Esophagus muscularis mucosa (tissue), 4 donors: Measurements from ENCODE around the gene WWOX. TPM values are rescaled to one million over a fixed set of nuclear protein-coding genes. Genes with fewer than 3 reads are reported as not detected.

Source experiments
- DNase-seq: peaks from one replicate; pipeline ENCODE4 v3.0.0-alpha.2; 2017; ENCODE audit errors: extremely low spot score
- H3K27ac ChIP-seq, 4 donors: fragments of 200-600 bp; sonication (generic); replicated peaks in 1 of 4; 1 replicate in 3 of 4; 2 replicates in 1 of 4; pipeline ENCODE4 v1.5.1; 2016 to 2019; ENCODE audit warnings: mild to moderate bottlenecking in 1 of 4
- H3K27me3 ChIP-seq, 4 donors: fragments of 200-600 bp; sonication (generic); one replicate each; pipeline versions ENCODE4 v1.5.1 to v1.6.0; 2016 to 2019
- H3K36me3 ChIP-seq, 4 donors: fragments of 200-600 bp; sonication (generic); one replicate each; pipeline ENCODE4 v1.5.1; 2016 to 2019
- H3K4me1 ChIP-seq, 4 donors: fragments of 200-600 bp; sonication (generic); one replicate each; pipeline ENCODE4 v1.5.1; 2016 to 2019
- H3K4me3 ChIP-seq, 4 donors: fragments of 200-600 bp; sonication (generic); 1 replicate in 2 of 4; 2 replicates in 2 of 4; pipeline ENCODE4 v1.5.1; 2016 to 2019; ENCODE audit warnings: mild to moderate bottlenecking in 4 of 4, moderate library complexity in 1 of 4
- H3K9me3 ChIP-seq, 4 donors: fragments of 200-600 bp; sonication (generic); 1 replicate in 3 of 4; 2 replicates in 1 of 4; pipeline ENCODE4 v1.5.1; 2016 to 2019
- EP300 ChIP-seq: sonication (generic); formaldehyde crosslinking; IDR thresholded peaks from one replicate; pipeline ENCODE4 v1.6.1; 2017; ENCODE audit warnings: antibody characterized with exemption
- POLR2A ChIP-seq: fragments of 450-650 bp; IDR thresholded peaks from one replicate; pipeline ENCODE4 v1.6.1; 2017; ENCODE audit warnings: antibody characterized with exemption, moderate library complexity, mild to moderate bottlenecking, low read depth
- POLR2AphosphoS5 ChIP-seq, 2 donors: sonication (generic); formaldehyde crosslinking; IDR thresholded peaks; one replicate each; pipeline ENCODE4 v1.6.1; 2017; ENCODE audit warnings: antibody characterized with exemption in 2 of 2
- WGBS: methylation state at CpG from one replicate; pipeline ENCODE4 v1.1.5; 2018; 5-methylcytosine and 5-hydroxymethylcytosine counted together
- intact Hi-C: fragments of 100-400 bp; cut with DNase I; formaldehyde crosslinking; loops from one replicate; pipeline ENCODE4 v1.15.1; 2023
- total RNA-seq, 4 donors: library from RNA; depleted of rRNA; stranded (reverse); fragments of >200 nt; gene quantifications; one replicate each; pipeline versions ENCODE4 v1.1.0 to v1.2.1, GENCODE V29; 2016
- TF ChIP-seq, protein P1 (sequence below), 3 experiments: fragments of 200-600 bp in 2 of 3; fragments of 450-650 bp in 1 of 3; sonication (generic) in 2 of 3; IDR thresholded peaks; one replicate each; pipeline ENCODE4 v1.5.1; 2017 to 2019; ENCODE audit warnings: antibody characterized with exemption in 3 of 3, mild to moderate bottlenecking in 2 of 3, moderate library complexity in 1 of 3

Gene WWOX
- total RNA-seq, 4 donors from 2014 or later, result 14.4 to 27.8 (median 15.4) TPM

DNA sequence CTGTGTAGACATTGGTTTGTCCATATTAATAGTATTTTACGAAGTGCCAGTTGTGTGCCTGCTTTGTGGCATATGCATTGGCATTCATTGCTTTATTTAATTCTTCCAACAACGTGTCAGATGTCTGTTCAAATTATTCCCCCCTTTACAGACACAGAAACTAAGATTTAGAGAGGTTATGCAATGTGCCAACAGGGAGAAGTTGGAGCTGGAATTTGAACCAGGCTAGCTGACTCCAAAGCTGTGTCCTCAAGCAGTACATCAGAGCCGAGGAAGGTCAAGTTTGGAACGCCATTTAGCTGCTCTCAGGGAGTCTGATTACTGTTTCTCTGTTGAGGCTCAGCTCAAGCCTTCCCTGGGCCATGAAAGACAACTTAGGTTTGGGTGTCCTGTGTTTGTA is 232.3 kb downstream of the WWOX start:
- Histone ChIP-seq H3K27ac (no peak overlapping the region), H3K9me3 (no peaks in the 10 kb centered on the region), H3K4me3 (no peak overlapping the region), H3K36me3 (no peaks in the 10 kb centered on the region), H3K27me3 (no peaks in the 10 kb centered on the region), H3K4me1 (no peaks in the 10 kb centered on the region)
- 90% methylated on average over 4 of the region's 4 CpGs for WGBS
- TF ChIP-seq POLR2AphosphoS5 (IDR thresholded peaks at IDR 0.05) (no peak), POLR2A (no peak)
- intact Hi-C loops, result no loop called here
- no peak for DNase-seq

DNA sequence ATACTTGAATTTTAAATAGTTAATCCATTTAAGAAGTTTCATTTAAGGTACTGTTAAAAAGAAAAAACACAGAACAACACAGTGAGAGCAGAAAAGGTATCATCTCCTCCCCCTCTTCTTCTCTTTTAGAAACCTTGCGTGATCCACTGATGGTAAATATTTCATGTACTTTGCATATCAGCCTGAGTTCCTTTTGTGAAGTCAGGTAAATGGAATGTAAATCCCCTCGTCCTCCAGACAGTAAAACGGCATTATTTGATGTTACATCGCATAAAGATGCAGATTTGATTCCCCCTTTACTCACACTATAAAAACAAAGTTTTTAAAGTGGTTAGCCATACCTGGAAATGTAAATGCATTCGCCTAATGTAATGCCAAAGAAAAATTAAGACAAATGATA is 234.4 kb downstream of the WWOX start:
- no peaks in the 10 kb centered on the region for H3K27me3 ChIP-seq
- no peak for DNase-seq
- H3K4me1 ChIP-seq, result no peaks in the 10 kb centered on the region
- TF ChIP-seq, protein P1, sequence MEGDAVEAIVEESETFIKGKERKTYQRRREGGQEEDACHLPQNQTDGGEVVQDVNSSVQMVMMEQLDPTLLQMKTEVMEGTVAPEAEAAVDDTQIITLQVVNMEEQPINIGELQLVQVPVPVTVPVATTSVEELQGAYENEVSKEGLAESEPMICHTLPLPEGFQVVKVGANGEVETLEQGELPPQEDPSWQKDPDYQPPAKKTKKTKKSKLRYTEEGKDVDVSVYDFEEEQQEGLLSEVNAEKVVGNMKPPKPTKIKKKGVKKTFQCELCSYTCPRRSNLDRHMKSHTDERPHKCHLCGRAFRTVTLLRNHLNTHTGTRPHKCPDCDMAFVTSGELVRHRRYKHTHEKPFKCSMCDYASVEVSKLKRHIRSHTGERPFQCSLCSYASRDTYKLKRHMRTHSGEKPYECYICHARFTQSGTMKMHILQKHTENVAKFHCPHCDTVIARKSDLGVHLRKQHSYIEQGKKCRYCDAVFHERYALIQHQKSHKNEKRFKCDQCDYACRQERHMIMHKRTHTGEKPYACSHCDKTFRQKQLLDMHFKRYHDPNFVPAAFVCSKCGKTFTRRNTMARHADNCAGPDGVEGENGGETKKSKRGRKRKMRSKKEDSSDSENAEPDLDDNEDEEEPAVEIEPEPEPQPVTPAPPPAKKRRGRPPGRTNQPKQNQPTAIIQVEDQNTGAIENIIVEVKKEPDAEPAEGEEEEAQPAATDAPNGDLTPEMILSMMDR (IDR thresholded peaks at IDR 0.05), result no peak
- TF ChIP-seq EP300 (no peak), POLR2AphosphoS5 (IDR thresholded peaks at IDR 0.05) (no peak), POLR2A (no peak)
- intact Hi-C loops, result no loop called here
- H3K36me3 ChIP-seq, result no peaks in the 10 kb centered on the region
- no peak overlapping the region for H3K27ac ChIP-seq
- no peaks in the 10 kb centered on the region for H3K9me3 ChIP-seq
- 75% methylated on average over 5 of the region's 5 CpGs for WGBS
- H3K4me3 ChIP-seq, result no peak overlapping the region

DNA sequence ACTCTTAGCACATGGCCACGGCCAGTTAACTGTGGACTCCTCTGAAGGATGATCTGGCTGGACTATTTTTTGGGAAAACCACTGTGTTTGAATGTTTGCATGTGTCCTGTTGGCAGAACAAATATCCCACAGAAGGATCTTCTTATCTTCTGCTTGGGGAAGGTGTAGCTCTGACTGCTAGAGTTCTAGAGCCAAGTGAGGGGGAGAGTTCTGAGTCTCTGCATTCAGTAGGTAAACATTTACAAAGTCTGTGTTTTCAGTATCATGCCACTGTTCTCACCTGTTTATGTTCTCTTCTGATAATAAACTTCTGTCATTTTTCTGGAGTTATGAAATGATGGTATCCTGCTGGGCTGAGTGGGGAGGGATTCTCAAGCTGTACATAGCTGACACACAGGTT is 241.1 kb downstream of the WWOX start:
- no peak overlapping the region for H3K4me3 ChIP-seq
- WGBS, result 69% methylated on average over 1 of the region's 1 CpG
- intact Hi-C loops, result no loop called here

DNA sequence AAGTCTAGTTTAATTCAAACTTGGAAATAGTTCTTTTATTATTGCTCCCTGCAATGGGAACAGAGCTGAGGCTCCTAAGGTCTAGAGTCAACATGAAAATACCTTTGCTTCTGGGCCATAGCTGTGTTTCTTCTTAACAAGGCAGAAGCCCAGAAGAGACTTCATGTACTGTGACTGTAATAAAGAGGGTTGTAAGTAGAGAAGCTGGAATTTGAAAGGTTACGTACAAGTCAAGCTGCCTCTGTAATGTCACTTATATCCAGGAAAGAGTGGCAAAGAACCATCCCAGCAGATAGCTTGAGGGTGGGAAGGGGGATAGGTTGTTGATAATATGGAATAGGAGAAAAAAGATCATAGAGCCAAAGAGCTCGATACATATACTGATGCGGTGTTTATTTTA is 248.6 kb downstream of the WWOX start:
- H3K4me3 ChIP-seq, result no peak overlapping the region
- no peaks in the 10 kb centered on the region for H3K9me3 ChIP-seq
- TF ChIP-seq, protein P1 (IDR thresholded peaks at IDR 0.05), result no peak
- TF ChIP-seq POLR2A (no peak), POLR2AphosphoS5 (IDR thresholded peaks at IDR 0.05) (no peak), EP300 (no peak)
- intact Hi-C loops, result no loop called here
- no peaks in the 10 kb centered on the region for H3K27me3 ChIP-seq
- no peak overlapping the region for H3K27ac ChIP-seq
- H3K4me1 ChIP-seq, result no peaks in the 10 kb centered on the region
- H3K36me3 ChIP-seq, result no peaks in the 10 kb centered on the region
- 84% methylated on average over 3 of the region's 3 CpGs for WGBS
- DNase-seq, result no peak

More for the DNA sequence above, 241.1 kb downstream of the WWOX start:
- H3K4me1 ChIP-seq, result no peaks in the 10 kb centered on the region
- no peaks in the 10 kb centered on the region for H3K27me3 ChIP-seq
- H3K9me3 ChIP-seq, result no peaks in the 10 kb centered on the region
- no peak for TF ChIP-seq EP300
- no peak for TF ChIP-seq POLR2A
- TF ChIP-seq POLR2AphosphoS5 (IDR thresholded peaks at IDR 0.05), result no peak
- DNase-seq, result no peak
- H3K36me3 ChIP-seq, result no peaks in the 10 kb centered on the region
- no peak overlapping the region for H3K27ac ChIP-seq

DNA sequence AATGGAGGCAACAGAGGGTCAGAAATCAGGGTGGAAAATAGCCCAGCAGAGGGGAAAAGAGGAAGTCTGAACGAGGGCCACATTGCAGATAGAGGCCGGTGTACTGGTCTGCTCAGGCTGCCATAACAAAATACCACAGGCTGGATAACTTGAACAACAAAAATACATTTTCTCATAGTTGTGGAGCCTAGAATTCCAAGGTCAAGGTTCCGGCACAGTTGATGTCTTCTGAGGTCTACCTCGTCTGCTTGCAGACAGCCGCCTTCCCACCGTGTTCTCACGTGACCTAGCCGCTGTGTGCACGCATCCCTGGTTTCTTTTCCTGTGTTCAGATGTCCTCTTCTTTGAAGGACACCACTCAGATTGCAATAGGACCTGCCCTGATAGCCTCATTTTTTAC is 249.4 kb downstream of the WWOX start:
- TF ChIP-seq, protein P1 (IDR thresholded peaks at IDR 0.05), result no peak
- TF ChIP-seq POLR2AphosphoS5 (IDR thresholded peaks at IDR 0.05) (no peak), POLR2A (no peak), EP300 (no peak)
- Histone ChIP-seq H3K36me3 (no peaks in the 10 kb centered on the region), H3K4me3 (no peak overlapping the region), H3K9me3 (no peaks in the 10 kb centered on the region), H3K4me1 (no peaks in the 10 kb centered on the region), H3K27ac (no peak overlapping the region), H3K27me3 (no peaks in the 10 kb centered on the region)
- intact Hi-C loops, result no loop called here
- WGBS, result 95% methylated on average over 9 of the region's 9 CpGs
- DNase-seq, result no peak

DNA sequence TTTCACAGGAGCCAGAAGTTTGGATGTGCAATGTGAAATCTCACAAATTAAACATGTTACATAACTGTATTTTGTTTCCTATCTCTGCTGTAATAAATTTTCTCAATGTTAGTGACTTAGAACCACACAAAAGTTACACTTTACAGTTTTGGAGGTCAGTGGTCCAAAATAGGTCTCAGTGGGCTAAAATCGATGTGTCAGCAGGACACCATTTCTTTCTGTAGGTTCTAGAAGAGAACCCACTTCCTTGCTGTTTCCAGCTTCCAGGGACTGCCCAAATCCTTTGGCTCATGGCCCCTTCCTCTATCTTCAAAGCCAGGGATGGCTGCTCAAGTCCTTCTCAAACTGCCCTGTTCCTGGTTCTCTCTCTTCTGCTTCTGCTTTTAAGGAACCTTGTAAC is 252.7 kb downstream of the WWOX start:
- Histone ChIP-seq H3K9me3 (no peaks in the 10 kb centered on the region), H3K4me1 (no peaks in the 10 kb centered on the region), H3K4me3 (no peak overlapping the region), H3K36me3 (no peaks in the 10 kb centered on the region), H3K27ac (no peak overlapping the region), H3K27me3 (no peaks in the 10 kb centered on the region)
- DNase-seq, result no peak
- no peak for TF ChIP-seq POLR2A
- TF ChIP-seq POLR2AphosphoS5 (IDR thresholded peaks at IDR 0.05), result no peak
- TF ChIP-seq, protein P1 (IDR thresholded peaks at IDR 0.05), result no peak
- no peak for TF ChIP-seq EP300
- intact Hi-C loops, result no loop called here
- WGBS, result 84% methylated on average over 1 of the region's 1 CpG
